Measurements from ENCODE around the gene PANK4.

The PANK4 gene

GRCh38 chr1:2508751-2509150 lies 17.6 kb downstream of the PANK4 start:
- H3K4me3 ChIP-seq (ENCODE audit: low read depth, low read length) = no peak overlapping the region
- TF ChIP-seq, protein P1, sequence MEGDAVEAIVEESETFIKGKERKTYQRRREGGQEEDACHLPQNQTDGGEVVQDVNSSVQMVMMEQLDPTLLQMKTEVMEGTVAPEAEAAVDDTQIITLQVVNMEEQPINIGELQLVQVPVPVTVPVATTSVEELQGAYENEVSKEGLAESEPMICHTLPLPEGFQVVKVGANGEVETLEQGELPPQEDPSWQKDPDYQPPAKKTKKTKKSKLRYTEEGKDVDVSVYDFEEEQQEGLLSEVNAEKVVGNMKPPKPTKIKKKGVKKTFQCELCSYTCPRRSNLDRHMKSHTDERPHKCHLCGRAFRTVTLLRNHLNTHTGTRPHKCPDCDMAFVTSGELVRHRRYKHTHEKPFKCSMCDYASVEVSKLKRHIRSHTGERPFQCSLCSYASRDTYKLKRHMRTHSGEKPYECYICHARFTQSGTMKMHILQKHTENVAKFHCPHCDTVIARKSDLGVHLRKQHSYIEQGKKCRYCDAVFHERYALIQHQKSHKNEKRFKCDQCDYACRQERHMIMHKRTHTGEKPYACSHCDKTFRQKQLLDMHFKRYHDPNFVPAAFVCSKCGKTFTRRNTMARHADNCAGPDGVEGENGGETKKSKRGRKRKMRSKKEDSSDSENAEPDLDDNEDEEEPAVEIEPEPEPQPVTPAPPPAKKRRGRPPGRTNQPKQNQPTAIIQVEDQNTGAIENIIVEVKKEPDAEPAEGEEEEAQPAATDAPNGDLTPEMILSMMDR (IDR thresholded peaks at IDR 0.05; ENCODE audit: low read depth, low read length) = no peak

DNA sequence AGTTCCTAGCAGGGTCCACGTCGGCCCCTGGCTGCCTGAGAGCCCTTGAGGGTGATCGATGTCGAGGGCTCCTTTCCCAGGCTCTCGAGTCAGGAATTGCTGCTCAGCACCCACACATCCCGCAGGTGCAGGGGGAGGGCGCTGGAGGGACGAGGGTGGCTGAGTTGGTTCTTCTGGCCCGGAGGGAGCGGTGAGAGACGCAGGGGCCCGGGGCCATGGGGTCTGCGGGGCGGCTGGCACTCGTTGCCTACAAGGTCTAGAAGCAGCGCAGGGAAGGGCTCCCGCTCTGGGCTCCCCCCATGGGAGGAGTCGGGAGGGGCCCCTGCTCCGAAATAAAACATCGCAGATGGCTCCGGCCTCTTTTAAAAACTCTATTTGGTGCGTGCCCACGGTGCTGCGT lies 18.2 kb downstream of the PANK4 start:
- no peak overlapping the region for H3K4me3 ChIP-seq (ENCODE audit: low read depth, low read length)
- TF ChIP-seq, protein P1 (IDR thresholded peaks at IDR 0.05; ENCODE audit: low read depth, low read length) = no peak

- no peak overlapping the region for H3K4me3 ChIP-seq (ENCODE audit: low read depth, low read length)
- TF ChIP-seq, protein P1 (IDR thresholded peaks at IDR 0.05; ENCODE audit: low read depth, low read length) = no peak
Measured at GRCh38 chr1:2507744-2508155, 18.6 kb downstream of the PANK4 start.

- TF ChIP-seq, protein P1 (IDR thresholded peaks at IDR 0.05; ENCODE audit: low read depth, low read length) = no peak
- no peak overlapping the region for H3K4me3 ChIP-seq (ENCODE audit: low read depth, low read length)
Measured at GRCh38 chr1:2506901-2507565, 19.4 kb downstream of the PANK4 start.

GRCh38 chr1:2506007-2506860 lies 20.2 kb downstream of the PANK4 start:
- H3K4me3 ChIP-seq (ENCODE audit: low read depth, low read length) = no peak overlapping the region
- TF ChIP-seq, protein P1 (IDR thresholded peaks at IDR 0.05; ENCODE audit: low read depth, low read length) = no peak

DNA sequence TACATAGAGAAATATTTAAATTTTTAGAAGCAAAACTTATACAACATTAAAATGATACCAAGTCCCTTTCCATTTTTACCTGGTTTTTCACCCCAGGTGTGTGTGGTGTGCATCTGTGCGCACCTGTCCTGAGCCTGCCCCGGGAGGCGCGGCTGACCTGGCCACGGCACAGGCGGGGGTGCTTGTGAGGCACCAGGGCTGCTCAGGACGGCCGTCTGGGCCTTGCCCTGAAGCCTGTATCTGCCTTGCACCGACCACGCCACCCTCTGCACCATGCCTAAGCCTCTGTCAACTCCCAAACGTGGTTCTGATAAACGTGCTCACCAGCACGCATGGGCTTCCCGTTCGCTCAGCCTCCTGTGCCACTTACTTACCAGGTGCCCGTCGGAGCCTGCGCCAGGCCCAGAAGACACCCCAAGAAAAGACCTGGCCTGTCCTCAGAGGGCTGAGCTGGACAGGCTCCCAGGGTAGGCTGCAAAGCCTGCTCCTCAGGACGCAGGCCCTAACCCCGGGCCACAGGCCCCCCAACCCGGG lies 20.9 kb downstream of the PANK4 start:
- TF ChIP-seq, protein P1 (IDR thresholded peaks at IDR 0.05; ENCODE audit: low read depth, low read length) = no peak
- no peak overlapping the region for H3K4me3 ChIP-seq (ENCODE audit: low read depth, low read length)

DNA sequence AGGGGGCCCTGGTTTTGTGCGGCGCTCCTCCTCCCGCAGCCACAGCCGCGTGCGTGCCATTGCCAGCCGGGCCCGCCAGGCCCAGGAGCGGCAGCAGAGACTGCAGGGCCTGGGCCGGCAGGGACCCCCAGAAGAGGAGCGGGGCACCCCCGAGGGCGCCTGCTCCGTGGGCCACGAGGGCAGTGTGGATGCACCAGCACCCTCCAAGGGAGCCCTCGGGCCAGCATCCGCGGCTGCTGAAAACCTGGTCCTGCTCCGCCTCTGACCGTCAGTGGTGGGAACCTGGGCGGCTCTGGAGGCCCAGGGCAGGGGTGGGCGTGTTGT lies 21.5 kb downstream of the PANK4 start:
- TF ChIP-seq, protein P1 (IDR thresholded peaks at IDR 0.05; ENCODE audit: low read depth, low read length) = no peak
- no peak overlapping the region for H3K4me3 ChIP-seq (ENCODE audit: low read depth, low read length)

All from WI38 (cell line).